Measurements from ENCODE around the gene AFG1L. TPM values are rescaled to one million over a fixed set of nuclear protein-coding genes. Genes with fewer than 3 reads are reported as not detected.

Gene AFG1L
- total RNA-seq, 2 donors from 2014 or later: 3.5 TPM

GRCh38 chr6:108568551-108569305 is 273.9 kb downstream of the AFG1L start:
- TF ChIP-seq POLR2AphosphoS5 (IDR thresholded peaks at IDR 0.05): no peak
- TF ChIP-seq POLR2A (IDR thresholded peaks at IDR 0.05): no peak
- TF ChIP-seq CTCF (IDR thresholded peaks at IDR 0.05): no peak
- Histone ChIP-seq H3K4me1 (replicated peaks) (no peaks in the 10 kb centered on the region), H3K36me3 (no peaks in the 10 kb centered on the region), H3K27me3 (replicated peaks; ENCODE audit: insufficient read depth) (no peaks in the 10 kb centered on the region), H3K9me3 (no peaks in the 10 kb centered on the region), H3K27ac (no peak overlapping the region), H3K4me3 (no peak overlapping the region)
- 84% methylated on average over 3 of the region's 3 CpGs for WGBS
- intact Hi-C loops (cut with DNase I): no loop called here
- DNase-seq (ENCODE audit: low spot score): no peak

GRCh38 chr6:108570517-108570916 is 275.7 kb downstream of the AFG1L start:
- Histone ChIP-seq H3K27me3 (replicated peaks; ENCODE audit: insufficient read depth) (no peaks in the 10 kb centered on the region), H3K4me1 (replicated peaks) (peaks cover 1% of the 10 kb centered on the region), H3K36me3 (no peaks in the 10 kb centered on the region), H3K27ac (no peak overlapping the region), H3K9me3 (no peaks in the 10 kb centered on the region), H3K4me3 (no peak overlapping the region)
- TF ChIP-seq CTCF (IDR thresholded peaks at IDR 0.05) (no peak), POLR2A (IDR thresholded peaks at IDR 0.05) (no peak), POLR2AphosphoS5 (IDR thresholded peaks at IDR 0.05) (no peak)
- intact Hi-C loops (cut with DNase I): no loop called here
- WGBS: 88% methylated on average over 1 of the region's 1 CpG
- no peak for DNase-seq (ENCODE audit: low spot score)

GRCh38 chr6:108574457-108575141 is 279.7 kb downstream of the AFG1L start:
- H3K4me1 ChIP-seq (replicated peaks): peaks cover 2% of the 10 kb centered on the region
- intact Hi-C loops (cut with DNase I): no loop called here
- no peak overlapping the region for H3K4me3 ChIP-seq
- H3K9me3 ChIP-seq: no peaks in the 10 kb centered on the region
- DNase-seq (ENCODE audit: low spot score): peak; percentile 36
- TF ChIP-seq CTCF (IDR thresholded peaks at IDR 0.05): no peak
- no peak for TF ChIP-seq POLR2A (IDR thresholded peaks at IDR 0.05)
- no peak for TF ChIP-seq POLR2AphosphoS5 (IDR thresholded peaks at IDR 0.05)
- H3K36me3 ChIP-seq: no peaks in the 10 kb centered on the region
- WGBS: 22% methylated on average over 4 of the region's 4 CpGs
- H3K27me3 ChIP-seq (replicated peaks; ENCODE audit: insufficient read depth): no peaks in the 10 kb centered on the region
- H3K27ac ChIP-seq: peak overlapping the region; percentile 26 to 53

Small RNAs within 50 kb of the gene (small RNA-seq; reads per million reads assigned to genes)
- gene AL356121.1 (0 reads per million in 2 donors), gene AL391646.1 (0 reads per million in 2 donors), gene RNA5SP212 (0 reads per million in 2 donors), gene RNU6-1144P (0 reads per million in 2 donors), gene RNU6-770P (0 reads per million in 2 donors), gene Z98742.2 (0 reads per million in 2 donors)

Other genes with a start within 250 kb of the AFG1L start
- 10 to 100 TPM; 44.6 to 73.1 TPM for gene OSTM1, start 220.3 kb upstream of the AFG1L start, total RNA-seq
- under 1 TPM in 1 of 2 donors, not detected in 1; 0.91 TPM for gene NR2E1, start 129.0 kb upstream of the AFG1L start, total RNA-seq
- 10 to 100 TPM; 93.3 to 93.6 TPM for gene SNX3, start 34.0 kb upstream of the AFG1L start, total RNA-seq

Measured in prostate gland (tissue), 2 donors.